OCI-LY1 (cell line): ENCODE results near the gene RPRD2.

Source experiments
- H2AFZ ChIP-seq: fragments of 200-600 bp; sonication (generic), shearing (Covaris generic); 2 replicates; pipeline ENCODE4 v1.6.0; 2014; ENCODE audit warnings: antibody characterized with exemption, mild to moderate bottlenecking, low read length
- H3F3A ChIP-seq: fragments of 200-600 bp; sonication (generic), shearing (Covaris generic); 2 replicates; pipeline ENCODE4 v1.6.0; 2014; ENCODE audit warnings: mild to moderate bottlenecking, antibody characterized with exemption, low read length, moderate library complexity; ENCODE audit not compliant: insufficient read depth
- H3K27ac ChIP-seq: fragments of 200-600 bp; sonication (generic); 2 replicates; pipeline ENCODE4 v1.5.1; 2014; ENCODE audit warnings: low read length, mixed run types, mild to moderate bottlenecking, low read depth; ENCODE audit not compliant: poor library complexity, severe bottlenecking
- H3K27me3 ChIP-seq: fragments of 200-600 bp; sonication (generic); 2 replicates; pipeline ENCODE4 v1.6.0; 2014; ENCODE audit warnings: antibody characterized with exemption, mild to moderate bottlenecking, low read length, moderate library complexity; ENCODE audit not compliant: insufficient read depth
- H3K36me3 ChIP-seq: fragments of 200-600 bp; sonication (generic); 2 replicates; pipeline ENCODE4 v1.6.1; 2014; ENCODE audit warnings: mild to moderate bottlenecking, antibody characterized with exemption, low read length, moderate library complexity, mixed read lengths; ENCODE audit not compliant: insufficient read depth
- H3K4me1 ChIP-seq: fragments of 200-600 bp; sonication (generic); 2 replicates; pipeline ENCODE4 v1.5.1; 2014; ENCODE audit warnings: mild to moderate bottlenecking, low read length, moderate library complexity; ENCODE audit not compliant: insufficient read depth, severe bottlenecking
- H3K4me2 ChIP-seq: fragments of 200-600 bp; sonication (generic), shearing (Covaris generic); 2 replicates; pipeline ENCODE4 v1.6.1; 2014; ENCODE audit warnings: low read length
- H3K4me3 ChIP-seq: fragments of 200-600 bp; sonication (generic); 2 replicates; pipeline ENCODE4 v1.5.1; 2014; ENCODE audit warnings: low read length, low read depth, mild to moderate bottlenecking, mixed read lengths; ENCODE audit not compliant: poor library complexity, severe bottlenecking
- H3K79me2 ChIP-seq: fragments of 200-600 bp; shearing (Covaris generic); 2 replicates; pipeline ENCODE4 v1.6.1; 2016; ENCODE audit warnings: mixed run types, low read length, mixed read lengths; ENCODE audit not compliant: insufficient read depth
- H3K9ac ChIP-seq: fragments of 200-600 bp; sonication (generic), shearing (Covaris generic); 2 replicates; pipeline ENCODE4 v1.6.1; 2014; ENCODE audit warnings: mild to moderate bottlenecking, low read length, mixed read lengths
- H3K9me2 ChIP-seq: fragments of 200-600 bp; sonication (generic), shearing (Covaris generic); 2 replicates; pipeline ENCODE4 v1.6.1; 2014; ENCODE audit warnings: low read depth, mild to moderate bottlenecking, low read length, mixed read lengths
- H3K9me3 ChIP-seq: fragments of 200-600 bp; shearing (Covaris generic); 2 replicates; pipeline ENCODE4 v1.6.1; 2014; ENCODE audit warnings: low read length, mixed read lengths
- H4K20me1 ChIP-seq: fragments of 200-600 bp; sonication (generic), shearing (Covaris generic); 2 replicates; pipeline ENCODE4 v1.6.0; 2016; ENCODE audit warnings: mild to moderate bottlenecking, low read length; ENCODE audit not compliant: insufficient read depth
- EZH2 ChIP-seq: fragments of 200-600 bp; sonication (generic), shearing (Covaris generic); IDR thresholded peaks from 2 replicates; pipeline ENCODE4 v1.8.0; 2017; ENCODE audit warnings: borderline replicate concordance, mixed run types, mild to moderate bottlenecking, antibody characterized with exemption, low read length, moderate library complexity, mixed read lengths
- TF ChIP-seq, protein P1 (sequence below): fragments of 200-600 bp; sonication (generic), shearing (Covaris generic); IDR thresholded peaks from 2 replicates; pipeline ENCODE4 v1.5.1; 2017; ENCODE audit warnings: mild to moderate bottlenecking, antibody characterized with exemption, low read length, moderate library complexity, mixed read lengths

Gene RPRD2

DNA sequence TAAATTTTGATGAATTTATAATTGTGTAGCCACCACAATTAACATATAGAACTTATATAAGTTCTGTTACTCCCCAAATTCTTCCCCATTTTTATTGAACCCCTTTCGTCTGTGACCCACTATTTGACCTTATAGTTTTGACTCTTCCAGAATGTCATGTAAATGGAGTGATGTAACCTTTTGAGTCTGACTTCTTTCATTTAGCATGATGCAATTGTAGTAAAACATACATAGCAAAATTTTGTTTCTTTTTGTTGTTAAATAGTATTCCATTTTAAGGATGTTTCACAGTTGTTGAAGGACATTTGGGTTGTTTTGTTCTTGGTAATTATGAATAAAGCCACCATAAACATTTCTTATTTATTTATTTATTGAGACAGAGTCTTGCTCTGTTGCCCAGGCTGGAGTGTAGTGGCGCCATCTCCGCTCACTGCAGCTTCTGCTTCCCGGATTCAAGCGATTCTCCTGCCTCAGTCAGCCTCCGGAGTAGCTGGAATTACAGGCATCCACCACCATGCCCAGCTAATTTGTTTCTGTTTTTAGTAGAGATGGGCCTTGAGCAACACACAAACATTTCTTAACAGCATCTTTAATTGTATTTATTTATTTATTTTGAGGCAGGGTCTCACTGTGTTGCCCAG lies 33.6 kb downstream of the RPRD2 start:
- H3K4me3 ChIP-seq: no peak overlapping the region
- no peak overlapping the region for H3K4me2 ChIP-seq
- peaks cover 30% of the 10 kb centered on the region for H3K36me3 ChIP-seq
- no peaks in the 10 kb centered on the region for H3K9me2 ChIP-seq
- H4K20me1 ChIP-seq: no peaks in the 10 kb centered on the region
- H3K27me3 ChIP-seq: no peaks in the 10 kb centered on the region
- H3K4me1 ChIP-seq: no peaks in the 10 kb centered on the region
- H3K79me2 ChIP-seq: peaks cover 76% of the 10 kb centered on the region
- no peaks in the 10 kb centered on the region for H3F3A ChIP-seq
- H3K27ac ChIP-seq: no peak overlapping the region
- no peak overlapping the region for H2AFZ ChIP-seq
- H3K9ac ChIP-seq: no peak overlapping the region
- H3K9me3 ChIP-seq: 0 out of 2 replicates have a peak, but pooled peaks cover 3% of the 10 kb centered on the region
- no peak for TF ChIP-seq EZH2
- TF ChIP-seq, protein P1, sequence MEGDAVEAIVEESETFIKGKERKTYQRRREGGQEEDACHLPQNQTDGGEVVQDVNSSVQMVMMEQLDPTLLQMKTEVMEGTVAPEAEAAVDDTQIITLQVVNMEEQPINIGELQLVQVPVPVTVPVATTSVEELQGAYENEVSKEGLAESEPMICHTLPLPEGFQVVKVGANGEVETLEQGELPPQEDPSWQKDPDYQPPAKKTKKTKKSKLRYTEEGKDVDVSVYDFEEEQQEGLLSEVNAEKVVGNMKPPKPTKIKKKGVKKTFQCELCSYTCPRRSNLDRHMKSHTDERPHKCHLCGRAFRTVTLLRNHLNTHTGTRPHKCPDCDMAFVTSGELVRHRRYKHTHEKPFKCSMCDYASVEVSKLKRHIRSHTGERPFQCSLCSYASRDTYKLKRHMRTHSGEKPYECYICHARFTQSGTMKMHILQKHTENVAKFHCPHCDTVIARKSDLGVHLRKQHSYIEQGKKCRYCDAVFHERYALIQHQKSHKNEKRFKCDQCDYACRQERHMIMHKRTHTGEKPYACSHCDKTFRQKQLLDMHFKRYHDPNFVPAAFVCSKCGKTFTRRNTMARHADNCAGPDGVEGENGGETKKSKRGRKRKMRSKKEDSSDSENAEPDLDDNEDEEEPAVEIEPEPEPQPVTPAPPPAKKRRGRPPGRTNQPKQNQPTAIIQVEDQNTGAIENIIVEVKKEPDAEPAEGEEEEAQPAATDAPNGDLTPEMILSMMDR: no peak

DNA sequence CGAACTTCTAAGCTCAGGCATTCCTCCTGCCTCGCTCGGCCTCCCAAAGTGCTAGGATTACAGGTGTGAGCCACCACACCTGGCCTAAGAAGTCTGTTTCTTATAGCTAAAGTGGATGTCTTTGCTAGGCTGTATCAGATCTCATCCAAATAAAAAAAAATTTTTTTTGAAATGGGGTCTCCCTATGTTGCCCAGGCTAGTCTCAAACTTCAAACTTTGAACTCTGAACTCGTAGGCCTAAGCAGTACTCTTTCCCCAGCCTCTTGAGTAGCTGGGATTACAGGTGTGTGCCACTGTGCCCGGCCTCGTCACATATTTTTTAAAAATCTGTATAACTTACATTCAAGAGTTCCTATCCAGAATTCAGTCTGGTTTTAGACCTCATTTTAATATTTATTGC lies 40.5 kb downstream of the RPRD2 start:
- no peak overlapping the region for H3K27ac ChIP-seq
- H3F3A ChIP-seq: no peaks in the 10 kb centered on the region
- no peak overlapping the region for H2AFZ ChIP-seq
- peaks cover 81% of the 10 kb centered on the region for H3K79me2 ChIP-seq
- H3K9me2 ChIP-seq: no peaks in the 10 kb centered on the region
- H3K4me1 ChIP-seq: peaks cover 17% of the 10 kb centered on the region
- TF ChIP-seq EZH2: no peak
- TF ChIP-seq, protein P1: no peak
- no peak overlapping the region for H3K9ac ChIP-seq
- no peak overlapping the region for H3K4me2 ChIP-seq
- peaks cover 19% of the 10 kb centered on the region for H3K36me3 ChIP-seq
- H3K4me3 ChIP-seq: no peak overlapping the region
- H4K20me1 ChIP-seq: no peaks in the 10 kb centered on the region
- no peaks in the 10 kb centered on the region for H3K27me3 ChIP-seq
- 0 out of 2 replicates have a peak, but pooled peaks cover 6% of the 10 kb centered on the region for H3K9me3 ChIP-seq

DNA sequence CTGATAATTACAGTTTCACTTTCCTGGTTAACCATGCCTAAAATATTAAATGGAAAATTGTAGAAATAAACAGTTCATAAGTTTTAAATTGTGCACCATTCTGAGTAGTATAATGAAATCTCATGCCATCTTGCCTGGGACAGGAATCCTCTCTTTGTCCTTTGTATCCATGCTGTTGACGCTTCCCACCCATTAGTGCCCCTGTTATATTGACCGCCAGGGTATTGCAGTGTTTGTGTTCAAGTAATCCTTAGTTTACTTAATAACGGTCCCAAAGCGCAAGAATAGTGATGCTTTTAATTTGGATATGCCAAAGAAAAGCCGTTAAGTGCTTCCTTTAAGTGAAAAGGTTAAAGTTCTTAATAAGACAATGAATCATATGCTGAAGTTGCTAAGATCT lies 41.7 kb downstream of the RPRD2 start:
- H3K4me1 ChIP-seq: peaks cover 22% of the 10 kb centered on the region
- no peak overlapping the region for H3K9ac ChIP-seq
- H3K27ac ChIP-seq: no peak overlapping the region
- H3K9me2 ChIP-seq: no peaks in the 10 kb centered on the region
- no peak overlapping the region for H2AFZ ChIP-seq
- peaks cover 79% of the 10 kb centered on the region for H3K79me2 ChIP-seq
- no peak overlapping the region for H3K4me3 ChIP-seq
- H3K27me3 ChIP-seq: no peaks in the 10 kb centered on the region
- 0 out of 2 replicates have a peak, but pooled peaks cover 4% of the 10 kb centered on the region for H3K9me3 ChIP-seq
- TF ChIP-seq, protein P1: no peak
- TF ChIP-seq EZH2: no peak
- no peak overlapping the region for H3K4me2 ChIP-seq
- peaks cover 14% of the 10 kb centered on the region; the same call in 1 of the 2 replicates for H3K36me3 ChIP-seq
- H4K20me1 ChIP-seq: no peaks in the 10 kb centered on the region
- no peaks in the 10 kb centered on the region for H3F3A ChIP-seq
